ENCODE data around the gene ZNF302. TPM values are rescaled to one million over a fixed set of nuclear protein-coding genes. Genes with fewer than 3 reads are reported as not detected.

The ZNF302 gene
- total RNA-seq (2022; extraction: Qiagen RNA extraction; ENCODE audit: low read depth), result 14.6 to 20.3 TPM (median 17.5 TPM) in 5 replicates

GRCh38 chr19:34677386-34678084, at the start of gene ZNF302:
TSS of gene ZNF302 (plus strand) at chr19:34677678. CDS start at chr19:34678805, 1,127 bp downstream.

GRCh38 chr19:34676697-34677385, 637 bp upstream of the ZNF302 start, which contains the start of gene SCGB2B2:
TSS of gene SCGB2B2 (minus strand) at chr19:34677159. CDS start at chr19:34594563, 82,596 bp downstream.

DNA sequence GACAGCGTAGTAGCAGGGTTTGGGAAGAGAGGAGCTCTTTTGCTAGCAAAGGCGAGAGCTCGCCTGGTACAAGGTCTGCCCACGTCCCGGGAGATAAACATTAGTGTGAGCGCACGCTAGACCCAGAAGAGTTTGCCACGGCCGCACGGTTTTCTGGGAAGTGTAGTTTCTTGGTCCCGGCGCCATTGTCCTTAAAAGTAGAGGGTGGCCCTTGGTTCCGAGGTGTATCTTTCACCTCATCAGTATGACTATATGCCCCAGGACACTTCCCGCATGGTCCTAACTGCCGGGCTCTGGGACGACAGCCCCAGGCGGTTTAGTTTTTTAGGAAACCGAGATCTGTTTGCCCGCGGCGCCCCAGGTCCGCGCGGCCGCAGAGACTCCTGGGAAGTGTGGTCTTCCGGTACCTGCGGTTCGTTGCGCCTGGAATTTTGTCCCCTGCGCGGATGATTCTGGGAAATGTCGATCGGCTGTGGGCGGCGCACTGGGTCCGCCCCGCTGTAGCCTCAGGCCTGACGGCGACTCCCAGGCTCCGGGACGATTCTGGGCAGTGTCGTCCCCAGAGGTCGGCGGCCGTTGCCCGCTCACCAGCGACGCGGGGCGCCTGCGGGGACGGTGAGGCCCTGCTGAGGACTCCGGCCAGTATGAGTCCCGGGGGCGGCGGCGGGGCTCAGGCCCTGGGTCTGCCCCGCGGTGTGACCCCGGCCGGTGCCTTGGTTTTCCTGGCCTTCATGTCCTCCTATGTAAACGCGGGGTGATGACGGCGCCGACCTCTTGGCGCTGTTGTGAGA, 56.5 kb downstream of the ZNF302 start, which contains the start of gene ZNF181:
ZNF181 (plus strand) TSS at position 498 of the 791 bp plus-strand sequence. CDS start 795 bp downstream, outside the sequence.

Other genes with a start within 250 kb of the ZNF302 start
- gene UBA2, start 249.3 kb upstream of the ZNF302 start, total RNA-seq (2022; extraction: Qiagen RNA extraction; ENCODE audit: low read depth), result 259 to 326 TPM (median 315 TPM) in 5 replicates
- gene WTIP, start 195.9 kb upstream of the ZNF302 start, total RNA-seq (2022; extraction: Qiagen RNA extraction; ENCODE audit: low read depth), result 24.9 to 32.8 TPM (median 32.0 TPM) in 5 replicates
- 0.03 to 0.19 TPM (median 0.08 TPM) in 3 of 5 replicates, not detected in the others for gene SCGB2B2, start 519 bp upstream of the ZNF302 start, total RNA-seq (2022; extraction: Qiagen RNA extraction; ENCODE audit: low read depth)
- gene ZNF181, start 56.6 kb downstream of the ZNF302 start, total RNA-seq (2022; extraction: Qiagen RNA extraction; ENCODE audit: low read depth), result 8.8 to 12.7 TPM (median 10.3 TPM) in 5 replicates
- 2.2 to 3.4 TPM (median 2.9 TPM) in 5 replicates for gene ZNF599, start 95.5 kb downstream of the ZNF302 start, total RNA-seq (2022; extraction: Qiagen RNA extraction; ENCODE audit: low read depth)
- 4.9 to 6.6 TPM (median 5.6 TPM) in 5 replicates for gene ZNF30, start 249.2 kb downstream of the ZNF302 start, total RNA-seq (2022; extraction: Qiagen RNA extraction; ENCODE audit: low read depth)

Measured in A549 treated with DMSO at 1 μM for 4 hours (cell line).